NK-92 treated with Interleukin-12 subunit alpha and Interleukin-12 subunit beta, amount 100 ng/mL, for 24 hours (cell line): ENCODE results near the gene CRY2.

Source experiments
- DNase-seq: peaks from one replicate; lab custom pipeline; 2025; lab: John Stamatoyannopoulos, UW

Gene CRY2

DNA sequence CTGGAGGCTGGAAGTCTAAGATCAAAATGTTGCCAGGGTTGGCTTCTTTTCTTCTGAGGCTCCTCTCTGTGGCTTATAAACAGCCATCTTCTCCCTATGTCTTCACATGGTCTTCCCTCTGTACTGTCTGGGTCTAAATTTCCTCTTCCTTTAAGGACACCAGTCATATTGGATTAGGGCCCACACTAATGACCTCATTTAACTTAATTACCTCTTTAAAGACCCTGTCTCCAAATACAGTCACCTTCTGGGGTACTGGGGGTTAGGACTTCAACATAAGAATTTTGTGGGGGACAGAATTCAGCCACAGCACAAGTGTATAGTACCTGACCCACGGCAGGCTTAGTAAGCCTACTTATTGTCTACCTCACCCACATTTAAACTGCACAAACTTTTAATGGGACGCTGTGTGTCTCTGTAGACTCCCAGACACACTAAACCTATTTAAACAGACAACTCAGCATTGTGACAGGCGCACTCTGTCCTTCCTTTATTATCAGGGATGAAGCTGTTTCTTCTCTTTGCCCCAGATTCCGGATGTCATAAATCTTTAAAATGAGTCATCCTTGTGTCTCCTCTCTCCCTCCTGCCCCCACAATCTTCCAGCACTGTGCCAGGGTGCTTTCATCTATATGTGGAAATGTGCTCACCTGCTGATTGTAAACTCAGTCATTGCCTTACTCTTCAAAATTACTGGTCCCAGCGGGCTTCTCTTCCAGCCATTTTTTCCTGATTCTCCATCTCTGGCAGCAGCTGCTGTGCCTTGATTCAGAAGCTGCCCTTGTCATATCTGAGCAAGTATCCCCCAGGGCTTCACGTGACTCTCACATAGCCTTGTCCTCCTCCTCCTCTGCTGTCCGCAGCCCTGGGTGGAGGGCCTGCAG is 32.8 kb downstream of the CRY2 start:
- no peak for DNase-seq

DNA sequence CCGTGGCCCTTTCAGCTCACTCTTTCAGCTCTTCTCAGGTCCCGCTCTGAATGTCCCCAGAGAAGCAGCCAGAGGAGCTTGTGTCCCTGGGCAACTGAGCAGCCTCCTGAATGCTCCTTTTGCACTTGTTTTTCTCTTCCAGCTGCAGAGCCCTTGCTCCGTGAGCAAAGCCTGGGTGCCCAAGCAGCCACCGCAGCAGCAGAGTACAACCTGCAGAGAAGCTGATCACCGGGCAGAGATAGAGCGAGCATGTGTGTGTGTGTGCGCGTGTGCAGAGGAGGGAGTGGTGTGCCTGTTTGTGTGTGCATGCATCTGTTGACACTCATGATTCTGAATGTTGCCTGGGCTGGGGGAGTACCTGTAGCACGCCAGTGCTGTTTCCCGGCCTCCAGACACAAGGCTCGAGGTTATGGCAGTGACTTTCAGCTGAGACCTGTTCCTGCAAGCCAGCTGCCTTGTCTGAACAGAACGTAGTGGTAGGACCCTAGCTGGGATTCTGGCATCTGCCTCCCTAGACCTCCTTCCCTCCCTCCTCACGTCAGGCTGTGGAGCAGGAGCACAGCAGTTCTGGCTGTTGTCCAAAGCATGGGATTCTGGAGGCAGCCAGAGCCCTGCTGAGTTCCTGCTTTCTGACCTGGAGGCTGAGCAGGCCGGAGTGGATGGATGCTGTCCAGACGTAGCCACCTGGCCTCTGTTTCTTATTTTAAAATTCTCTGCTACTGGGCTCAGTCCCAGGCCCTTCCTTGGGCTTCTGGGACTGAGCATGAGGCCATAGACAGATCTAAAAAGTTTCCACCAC is 33.7 kb downstream of the CRY2 start:
- DNase-seq, result no peak

DNA sequence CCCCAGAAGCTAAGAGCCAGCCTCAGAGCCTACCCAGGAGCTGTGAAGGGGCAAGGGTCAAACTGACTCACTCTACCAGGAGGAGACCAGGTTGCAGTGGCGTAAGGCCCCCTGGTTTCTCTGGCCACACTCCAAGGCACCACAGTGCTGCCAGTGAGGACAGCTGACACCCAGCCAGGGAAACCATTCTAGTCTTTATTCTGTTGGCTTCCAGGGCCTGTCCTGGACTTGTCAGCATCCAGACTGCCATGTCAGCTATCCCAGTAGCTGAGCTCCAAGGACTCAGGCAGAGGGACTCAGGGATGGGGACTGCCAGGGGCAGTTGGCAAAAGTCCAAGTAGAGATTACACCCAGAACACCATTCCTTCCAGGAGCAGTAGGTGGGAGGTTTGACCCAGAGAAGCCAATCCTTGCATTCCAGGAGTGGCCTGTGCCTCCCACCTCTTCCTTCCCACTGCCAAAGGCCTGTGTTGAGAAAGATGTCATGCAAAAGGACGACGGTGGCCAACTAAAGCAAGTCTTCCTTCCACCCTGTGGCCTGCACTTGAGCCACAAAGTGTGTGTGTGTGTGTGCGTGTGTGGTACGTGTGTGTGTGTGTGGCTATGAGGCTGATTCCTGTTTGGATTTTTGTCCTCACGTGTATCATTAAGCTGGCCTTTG is 34.6 kb downstream of the CRY2 start:
- no peak for DNase-seq

DNA sequence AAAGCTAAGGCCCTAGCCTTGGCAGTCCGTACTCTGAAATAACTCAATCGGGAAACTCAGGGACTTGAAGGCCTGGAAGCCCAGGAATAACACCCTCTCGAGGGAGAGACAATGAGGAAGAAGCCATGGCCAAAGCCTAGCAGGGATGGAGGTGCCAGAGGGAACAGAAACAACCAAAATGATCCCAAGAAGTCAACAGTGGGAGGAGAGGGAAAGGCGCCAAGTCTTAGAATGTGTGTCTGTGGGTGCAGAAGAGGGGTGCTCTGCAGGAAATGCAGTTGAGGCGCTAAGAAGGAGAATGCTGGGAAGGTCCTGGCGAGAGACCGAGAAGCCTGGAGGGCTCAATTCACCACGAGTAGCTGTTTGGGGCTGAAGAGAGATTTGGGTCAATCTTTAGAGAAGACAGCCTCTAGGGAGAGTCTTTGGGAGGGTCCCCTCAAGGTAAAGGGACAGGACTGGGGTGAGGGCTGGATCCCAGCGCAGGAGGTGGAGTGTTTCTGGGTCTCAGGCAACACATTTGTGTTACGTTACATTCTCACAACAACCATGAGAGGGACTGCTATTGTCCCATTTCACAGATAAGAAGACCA is 37.4 kb downstream of the CRY2 start:
- DNase-seq, result no peak

DNA sequence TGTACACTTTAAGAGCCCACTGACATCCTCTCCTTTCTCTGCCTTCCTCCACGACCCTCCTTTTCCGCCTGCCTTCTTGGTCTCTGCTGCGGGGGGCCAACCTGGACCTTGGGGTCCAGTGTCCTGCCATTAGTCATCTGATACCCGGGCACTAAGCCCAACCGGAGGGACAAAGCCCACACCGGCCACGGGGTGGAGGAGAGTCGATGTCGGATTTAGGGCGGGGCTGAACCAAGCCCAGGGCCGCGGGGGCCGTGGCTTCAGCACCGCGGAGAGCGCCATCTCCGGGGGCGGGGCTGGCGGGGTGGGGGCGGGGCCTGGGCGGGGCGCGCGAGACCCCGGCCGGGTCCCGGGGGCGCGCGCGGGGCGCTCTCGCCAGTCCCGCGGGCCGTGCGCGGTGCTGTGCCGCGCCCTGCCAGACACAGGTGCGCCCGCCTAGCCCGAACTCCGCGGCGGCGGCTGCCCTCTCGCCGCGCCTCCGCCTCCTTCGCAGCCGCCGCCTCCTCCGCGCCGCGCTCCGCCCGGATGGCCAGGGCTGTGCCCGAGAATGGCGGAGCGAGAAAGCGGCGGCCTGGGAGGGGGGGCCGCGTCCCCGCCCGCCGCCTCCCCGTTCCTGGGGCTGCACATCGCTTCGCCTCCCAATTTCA is 38.1 kb downstream of the CRY2 start, which contains the start of gene MAPK8IP1:
Gene MAPK8IP1 (plus strand): TSS at position 378 of the 647 bp plus-strand sequence. CDS start 170 bp downstream, at position 548.
- DNase-seq, result no peak

DNA sequence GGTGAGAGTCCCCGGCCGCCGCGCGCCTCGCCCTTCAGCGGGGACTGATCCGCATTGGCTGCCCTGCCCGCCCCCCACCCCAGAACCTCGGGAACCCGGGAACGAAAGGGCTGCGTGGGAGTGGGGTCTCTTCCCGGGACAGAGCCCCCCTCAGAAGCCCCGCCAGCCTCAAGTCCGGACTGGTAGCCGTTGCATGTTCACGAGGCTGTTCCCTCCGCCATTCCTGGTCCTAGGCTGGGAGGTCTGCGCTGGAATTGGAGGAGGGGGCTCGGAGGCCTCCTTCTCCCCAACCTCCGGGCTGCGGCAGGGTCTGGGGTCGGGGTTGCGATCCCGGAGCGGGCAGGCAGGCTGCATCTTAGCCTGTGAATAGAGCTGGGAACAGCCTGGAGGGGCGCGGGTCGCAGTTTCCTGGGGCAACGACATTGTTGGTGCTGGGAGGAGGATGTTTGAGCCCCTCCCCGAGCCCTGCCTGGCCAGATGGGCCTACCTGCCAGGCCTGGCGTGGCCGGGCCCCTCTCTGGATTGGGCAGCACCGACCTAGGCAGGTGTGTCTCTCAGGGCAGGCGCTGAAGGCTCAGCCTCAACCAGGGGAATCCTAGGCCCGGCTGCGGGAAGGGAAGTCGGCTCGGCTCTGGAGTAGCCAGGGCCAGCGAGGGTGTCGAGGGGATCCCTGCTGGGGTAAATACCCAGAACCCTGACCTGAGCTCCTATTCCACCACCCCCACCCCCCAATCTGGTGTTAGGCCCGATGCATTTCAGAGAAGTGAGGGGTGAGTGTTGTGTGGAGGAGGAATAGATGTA is 38.8 kb downstream of the CRY2 start:
- DNase-seq, result no peak

DNA sequence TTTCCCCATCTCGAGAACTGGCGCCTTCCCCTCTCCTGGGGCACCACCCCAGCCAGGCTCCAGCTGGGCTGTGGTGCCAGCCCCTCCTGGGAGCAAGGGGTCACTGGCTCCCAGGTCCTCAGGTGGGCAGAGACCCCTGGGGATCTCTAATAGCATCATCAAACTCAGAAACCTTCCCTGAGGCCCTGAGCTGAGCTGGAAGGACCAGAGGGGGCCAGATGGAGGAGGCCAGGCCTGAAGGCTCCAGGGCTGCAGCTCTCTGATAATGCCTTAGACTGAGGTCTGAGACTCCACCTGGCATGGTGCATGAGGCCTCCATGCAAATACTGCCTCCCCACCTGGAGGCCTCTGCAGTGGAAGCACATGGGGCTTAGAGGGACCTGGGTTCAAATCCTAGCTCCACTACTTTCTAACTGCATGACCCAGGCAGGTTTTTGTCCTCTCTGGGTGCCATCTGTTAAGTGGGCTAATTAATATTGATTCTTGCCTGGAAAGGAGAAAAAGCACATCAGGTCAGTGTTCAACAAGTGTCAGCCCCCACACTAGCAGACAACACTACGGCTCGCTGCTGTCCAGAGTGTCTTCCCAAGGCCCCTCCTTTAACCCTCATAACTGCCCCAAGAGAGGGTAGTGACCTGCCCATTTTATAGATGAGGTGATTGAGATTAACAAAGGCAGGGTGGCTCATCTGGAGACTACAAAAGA is 39.7 kb downstream of the CRY2 start:
- DNase-seq, result no peak

DNA sequence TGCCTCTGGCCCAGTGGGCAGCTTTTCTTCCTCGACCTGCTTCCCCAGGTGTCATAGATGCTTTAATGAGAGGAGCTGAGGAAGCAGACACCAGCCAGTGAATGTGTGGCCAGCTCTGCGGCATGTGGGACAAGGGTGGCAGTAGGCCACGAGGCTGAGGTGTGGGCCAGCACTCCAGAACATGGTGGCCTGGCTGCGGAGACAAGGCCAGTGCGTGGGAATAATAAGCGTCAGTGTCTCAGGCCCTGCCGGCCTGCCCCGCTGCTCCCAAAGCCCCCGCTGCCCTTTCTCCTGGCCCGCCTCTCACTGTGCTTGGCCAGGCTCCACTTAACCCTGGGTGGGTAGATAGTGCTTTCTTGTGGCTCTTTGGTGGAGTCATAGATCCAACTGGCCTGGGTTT is 40.3 kb downstream of the CRY2 start:
- no peak for DNase-seq

DNA sequence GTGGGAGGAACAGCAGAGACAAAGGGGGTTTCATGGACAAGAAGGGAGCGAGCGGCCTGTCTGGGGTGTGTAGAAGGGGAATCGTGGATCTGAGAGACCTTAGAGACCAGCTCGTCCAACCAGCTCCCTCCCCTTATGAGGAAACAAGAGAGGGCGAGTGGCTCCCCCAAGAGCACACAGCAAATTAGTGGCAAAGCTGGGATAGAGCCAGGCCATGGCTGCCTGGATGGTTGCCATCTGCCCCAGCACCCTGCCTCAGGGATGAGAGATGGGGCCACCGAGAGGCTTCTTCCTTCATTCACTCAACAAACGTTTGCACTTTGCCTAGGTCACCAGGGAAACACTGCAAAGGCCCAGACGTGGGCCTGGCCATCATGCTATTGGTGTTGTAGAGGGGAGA is 42.3 kb downstream of the CRY2 start:
- no peak for DNase-seq

DNA sequence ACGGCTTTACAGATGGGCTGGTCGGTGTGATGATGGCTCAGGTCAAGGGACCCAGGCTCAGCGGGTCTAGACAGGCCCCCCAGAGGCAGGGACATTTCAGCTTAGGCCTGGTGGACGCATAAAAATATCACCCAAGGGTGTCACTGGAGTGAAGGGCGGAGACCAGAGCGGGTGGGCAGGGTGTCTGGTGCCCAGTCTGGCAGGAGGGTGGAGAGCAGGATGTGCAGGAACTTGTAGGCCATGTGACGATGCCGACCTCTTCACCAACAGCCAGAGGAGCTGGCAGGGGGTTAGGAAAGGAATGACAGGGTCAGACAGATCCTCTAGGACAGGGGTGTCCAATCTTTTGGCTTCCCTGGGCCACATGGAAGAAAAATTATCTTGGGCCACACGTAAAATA is 42.7 kb downstream of the CRY2 start:
- DNase-seq, result no peak

DNA sequence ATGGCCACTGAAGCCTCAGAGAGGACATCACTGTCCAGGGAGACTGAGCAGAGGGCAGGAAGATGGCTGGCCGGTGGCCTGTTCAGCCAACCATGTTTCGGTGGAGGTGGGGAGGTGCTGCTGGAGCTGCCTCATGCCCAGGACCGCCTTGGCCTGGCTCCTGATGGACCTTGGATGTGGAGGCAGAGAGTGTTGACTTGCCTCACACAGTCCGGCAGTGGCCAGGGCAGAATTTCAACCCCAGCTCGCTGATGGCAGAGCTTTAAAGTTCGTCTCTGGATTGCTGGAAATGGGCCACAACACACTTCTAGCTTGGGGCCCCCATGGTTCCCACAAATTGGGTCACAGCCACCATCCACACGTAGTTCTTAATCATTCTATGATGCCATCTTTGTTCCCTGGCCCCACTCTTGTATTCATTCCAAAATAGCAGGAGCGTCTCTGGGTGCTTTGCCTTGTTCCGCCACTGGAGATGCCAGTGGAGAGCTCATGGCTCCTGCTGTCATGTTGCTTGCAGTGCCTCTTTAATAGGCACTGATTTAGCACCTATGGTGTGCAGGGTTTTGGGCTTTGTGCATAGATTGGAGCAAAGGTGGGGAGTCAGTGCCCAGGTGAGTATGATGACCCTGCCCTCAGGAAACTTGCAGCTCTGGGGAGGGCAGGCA is 43.7 kb downstream of the CRY2 start:
- no peak for DNase-seq

DNA sequence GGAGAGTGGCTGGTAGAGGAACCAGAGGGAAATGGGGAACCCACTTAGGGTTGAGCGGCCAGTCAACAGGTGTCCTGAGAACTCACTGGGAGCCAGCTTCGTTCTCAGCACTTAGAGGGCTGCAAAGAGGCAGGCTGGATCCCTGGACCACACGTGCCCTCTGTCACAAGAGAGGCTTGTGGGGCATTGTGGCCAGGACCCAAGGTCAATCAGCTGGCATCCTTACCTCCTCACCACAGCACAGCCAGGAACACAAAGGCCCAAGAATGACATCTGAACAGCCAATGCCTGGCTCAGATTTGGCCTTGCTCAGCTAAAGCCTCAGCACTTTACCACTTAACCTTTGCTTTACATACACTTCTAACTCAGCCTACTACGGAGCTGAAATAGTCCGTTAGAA is 45.6 kb downstream of the CRY2 start:
- DNase-seq, result no peak

DNA sequence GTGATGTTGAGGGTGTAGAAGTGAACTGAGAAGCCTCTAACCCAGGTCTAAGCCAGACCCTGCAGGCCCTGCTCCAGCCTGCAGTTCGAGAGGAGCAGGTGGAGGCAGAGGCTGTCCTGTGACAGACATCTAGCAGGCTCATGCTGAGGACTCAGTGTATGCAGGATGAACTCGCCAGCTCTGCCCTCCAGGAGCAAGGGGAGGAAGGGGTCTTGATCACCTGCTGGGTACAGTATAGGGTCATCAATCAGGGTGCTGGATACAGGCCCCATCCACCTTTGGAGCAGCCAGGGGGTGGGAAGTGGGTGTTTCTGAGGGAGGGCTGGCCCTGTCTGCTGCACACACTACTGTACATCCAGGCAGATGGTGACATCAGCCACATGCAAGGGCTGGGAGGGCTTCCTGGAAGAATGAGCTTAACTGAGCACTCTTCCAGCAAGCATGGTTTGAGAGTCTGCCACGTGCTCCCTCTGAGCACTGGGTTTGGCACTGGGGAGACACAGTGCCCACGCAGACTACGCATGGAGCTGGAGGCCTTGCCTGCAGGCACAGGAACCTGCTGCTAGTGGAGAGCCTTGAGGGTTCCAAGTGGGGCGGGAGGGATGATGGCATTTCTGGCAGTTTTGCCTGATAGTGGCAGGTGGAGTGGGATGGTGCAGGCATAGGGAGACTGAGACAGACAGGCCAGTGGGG is 47.4 kb downstream of the CRY2 start:
- no peak for DNase-seq

DNA sequence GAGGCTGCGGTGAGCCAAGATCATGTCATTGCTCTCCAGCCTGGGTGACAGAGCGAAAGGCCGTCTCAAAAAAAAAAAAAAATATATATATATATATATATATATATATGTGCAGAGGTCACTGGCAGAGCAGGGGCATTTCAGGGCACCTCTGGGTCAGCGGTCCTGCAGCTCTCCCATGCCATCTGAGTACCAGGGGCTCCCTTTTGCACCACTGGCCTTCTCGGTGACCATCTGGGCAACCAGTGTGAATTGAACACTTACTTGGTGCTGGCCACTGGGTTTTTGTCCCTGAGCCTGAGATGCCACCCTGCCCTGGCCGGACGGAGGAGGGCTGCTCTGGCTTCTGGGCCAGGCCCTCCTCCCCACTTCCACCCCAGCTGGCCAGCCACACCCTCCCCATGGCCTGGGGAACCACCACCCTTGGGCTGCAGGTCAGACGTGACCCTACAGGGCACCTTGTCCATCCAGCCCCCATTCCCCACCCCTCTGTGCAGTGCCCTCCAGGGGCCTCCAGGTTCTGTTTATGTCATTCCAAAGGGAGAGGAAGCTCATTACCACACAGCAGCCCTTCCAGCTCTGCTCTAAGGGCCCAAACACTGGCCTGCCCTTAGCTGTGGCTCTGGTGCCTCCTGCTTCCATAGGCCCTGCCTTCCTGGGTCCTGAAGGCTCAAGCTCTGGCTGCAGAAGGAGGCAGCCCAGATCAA is 48.4 kb downstream of the CRY2 start:
- DNase-seq, result no peak

DNA sequence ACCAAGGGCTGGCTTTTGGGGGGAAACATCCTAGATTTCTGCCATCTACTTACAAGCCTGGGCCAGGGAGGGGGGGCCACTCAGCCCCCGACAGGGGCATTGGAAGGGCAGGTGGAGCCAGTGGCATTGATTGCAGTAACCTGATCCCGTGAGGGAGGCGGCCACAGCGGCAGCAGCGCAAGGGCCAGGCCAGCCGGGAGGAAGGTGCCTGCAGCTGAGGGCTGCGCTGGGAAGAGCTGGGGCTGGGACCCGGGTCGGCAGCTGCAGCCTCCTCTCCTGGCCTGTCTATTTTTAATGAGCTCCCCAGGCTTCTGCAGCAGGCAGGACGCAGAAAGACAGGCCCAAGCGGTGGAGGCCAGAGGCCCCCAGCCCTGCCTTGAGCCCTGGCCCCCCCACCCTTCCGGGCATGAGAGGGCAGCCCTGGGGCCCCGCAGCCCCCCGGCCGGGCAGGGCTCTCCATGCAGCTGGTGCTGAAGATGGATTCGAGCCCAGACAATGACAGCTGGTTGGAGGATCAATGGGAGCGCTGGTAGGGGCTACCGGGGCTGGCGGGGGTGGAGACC is 49.2 kb downstream of the CRY2 start:
- DNase-seq, result no peak

DNA sequence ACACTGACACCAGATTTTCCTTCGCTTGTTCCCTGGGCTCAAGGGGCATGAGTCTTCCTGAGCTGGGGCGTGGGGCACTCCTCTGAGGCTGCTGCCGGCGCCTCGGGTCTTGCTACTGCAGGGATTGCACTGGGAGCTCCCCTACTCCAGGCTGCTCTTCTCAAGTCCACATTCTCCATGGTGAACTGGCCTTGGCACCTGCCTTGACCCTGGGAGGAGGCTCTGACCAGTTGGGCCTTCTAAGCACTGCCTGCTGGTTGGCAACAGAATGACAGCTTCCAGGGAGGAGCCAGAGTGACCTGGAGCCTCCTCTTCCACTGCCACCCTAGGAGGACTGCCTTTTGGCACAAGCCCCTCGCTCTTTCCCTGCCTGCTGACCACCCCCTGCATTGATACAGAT is 50.3 kb downstream of the CRY2 start:
- DNase-seq, result no peak

DNA sequence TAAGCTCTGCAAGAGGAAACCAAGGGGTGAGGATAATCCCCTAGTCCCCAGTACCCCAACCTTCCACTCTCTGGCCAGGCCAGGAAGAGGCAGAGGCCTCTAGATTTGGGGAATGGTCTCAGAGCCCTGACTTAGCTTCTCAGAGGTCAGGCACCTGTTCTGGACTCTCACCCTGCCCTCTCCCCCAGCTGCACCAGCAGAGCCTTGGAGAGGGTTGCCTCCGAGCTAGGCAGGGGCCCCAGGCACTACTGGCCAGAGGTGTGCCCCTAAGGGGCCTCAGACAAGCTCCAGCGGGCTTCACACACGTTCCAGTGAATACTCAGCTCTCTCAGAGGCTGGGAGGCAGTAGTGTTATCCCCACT is 51.8 kb downstream of the CRY2 start:
- DNase-seq, result no peak
